ENCODE measurements around the gene BSCL2. TPM values are rescaled to one million over a fixed set of nuclear protein-coding genes. Genes with fewer than 3 reads are reported as not detected.
"Not testable (repeated sequence)": the region's sequence is repeated elsewhere in the genome, so short reads cannot be mapped to it uniquely, and the experiment has no call there.

Gene BSCL2
- total and polyA plus RNA-seq, 2 of the 13 experiments (the other 11 are each of a cell fraction or from before 2014, with no cell fraction given) = 19.5 to 21.1 TPM

DNA sequence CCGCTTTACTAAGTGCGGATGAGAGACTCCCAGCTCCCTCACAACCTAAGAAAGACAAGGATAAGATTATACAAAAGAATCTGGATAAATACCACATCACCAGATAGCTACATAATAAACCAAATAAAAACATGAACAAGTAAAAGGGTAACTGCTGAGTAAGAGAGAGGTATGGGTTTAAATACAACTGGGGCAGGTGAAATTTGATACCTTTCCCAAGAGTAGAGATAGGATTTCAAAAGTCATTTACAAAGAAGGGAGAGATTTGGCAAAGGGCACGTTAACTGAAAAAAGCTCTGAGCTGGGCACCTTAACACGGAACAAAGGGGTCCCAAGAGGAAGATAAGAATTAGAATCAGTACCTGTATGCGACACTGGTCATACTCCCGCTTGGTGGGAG lies 30.1 kb downstream of the BSCL2 start:
- CTCF ChIA-PET (ENCODE audit: low intra/inter-chr PET ratio, low total read pairs) = no interaction called here

DNA sequence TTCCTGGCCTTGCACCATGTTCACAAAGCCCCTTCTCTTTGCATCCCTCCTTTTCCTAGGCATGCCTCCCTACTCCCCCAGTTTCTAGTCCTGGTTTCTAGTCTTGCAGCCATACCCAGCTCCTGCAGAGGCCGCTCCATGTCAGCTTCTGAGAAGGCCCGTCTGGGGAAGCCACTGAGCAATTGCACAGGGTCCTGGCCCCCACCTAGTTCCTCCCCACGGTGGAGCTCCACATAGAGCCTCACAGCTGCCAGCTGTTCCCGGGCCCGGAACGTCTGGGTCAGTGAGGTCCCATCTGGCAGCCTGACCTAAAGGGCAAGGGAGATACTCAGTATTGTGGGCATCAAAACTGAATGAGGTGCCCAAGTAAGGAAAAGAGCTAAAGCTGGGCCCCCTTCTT lies 30.5 kb downstream of the BSCL2 start:
- ATAC-seq (no peak), DNase-seq (ENCODE audit: low spot score) (no peak), FAIRE-seq (no peak)
- no peaks in the 10 kb centered on the region for H3K27me3 ChIP-seq (ENCODE audit: control insufficient read depth in 1 of 2, insufficient read depth in 2 of 2, low read length in 2 of 2)
- H3K4me3 ChIP-seq (replicated peaks in 1 of 3; ENCODE audit: insufficient read depth in 1 of 3, low read depth in 2 of 3, low read length in 3 of 3) = no peak overlapping the region
- H3K79me2 ChIP-seq (ENCODE audit: insufficient read depth, low read length) = peaks cover 21% of the 10 kb centered on the region
- TF ChIP-seq STAG1 (CRISPR knock-in tag; IDR thresholded peaks at IDR 0.05) = 0 out of 2 replicates have a peak, but pooled peaks have one; percentile 8
- TF ChIP-seq ZC3H4 (CRISPR knock-in tag; IDR thresholded peaks at IDR 0.05; ENCODE audit: borderline replicate concordance) = no peak
- 0 out of 4 replicates have a peak, but pooled peaks of 1 of the 2 experiments have one; percentile 12 for TF ChIP-seq POLR2A (IDR thresholded peaks at IDR 0.05; ENCODE audit: insufficient read depth in 1 of 2, low read depth in 2 of 2, low read length in 2 of 2)
- 82% methylated on average over 6 of the region's 6 CpGs for WGBS (ENCODE audit: low lambda C conversion rate)
- intact Hi-C loops (cut with micrococcal nuclease; ENCODE audit: unreplicated experiment) (no loop called here), in situ Hi-C loops (cut with HindIII; ENCODE audit: extremely low pct_ligation_motif_present, low pct_unique_long_range_greater_than_20kb) (no loop called here)
- no peak overlapping the region for H3K9ac ChIP-seq (ENCODE audit: insufficient read depth, low read depth, low read length)
- CTCF ChIA-PET (ENCODE audit: low intra/inter-chr PET ratio, low total read pairs) = no interaction called here
- no peak overlapping the region for H3K27ac ChIP-seq (ENCODE audit: extremely low read length, insufficient read depth, low read length)
- POLR2A ChIA-PET = interaction anchor here (1.1 to 5.4 kb wide), 4 partner anchors 10 to 86 kb away, joined by 4 to 64 read pairs (median 6); partner anchors contain the start of genes C11orf98, CSKMT, INTS5 and TUT1
- no peak overlapping the region for H3K4me2 ChIP-seq (ENCODE audit: low read depth, low read length)
- peaks cover 0 to 7% of the 10 kb centered on the region in 2 experiments; a peak in 1 of 5 replicates for H3K36me3 ChIP-seq (replicated peaks in 1 of 2; ENCODE audit: control insufficient read depth in 1 of 2, insufficient read depth in 2 of 2, low read length in 2 of 2)
- BruUV-seq (replicated peaks) = no TSS peak
- H3K4me1 ChIP-seq (ENCODE audit: insufficient read depth, low read length) = peaks cover 53% of the 10 kb centered on the region
- H2AFZ ChIP-seq (ENCODE audit: low read length) = no peak overlapping the region
- H4K20me1 ChIP-seq (ENCODE audit: insufficient read depth, low read length) = no peaks in the 10 kb centered on the region
- H3K9me3 ChIP-seq (ENCODE audit: low read length) = no peaks in the 10 kb centered on the region

More for the DNA sequence above, 30.1 kb downstream of the BSCL2 start:
- no TSS peak for BruUV-seq (replicated peaks)
- intact Hi-C loops (cut with micrococcal nuclease; ENCODE audit: unreplicated experiment) (no loop called here), in situ Hi-C loops (cut with HindIII; ENCODE audit: extremely low pct_ligation_motif_present, low pct_unique_long_range_greater_than_20kb) (no loop called here)
- Histone ChIP-seq H3K27ac (ENCODE audit: extremely low read length, insufficient read depth, low read length) (no peak overlapping the region), H3K36me3 (replicated peaks in 1 of 2; ENCODE audit: control insufficient read depth in 1 of 2, insufficient read depth in 2 of 2, low read length in 2 of 2) (peaks cover 0 to 7% of the 10 kb centered on the region in 2 experiments; a peak in 1 of 5 replicates), H3K4me1 (ENCODE audit: insufficient read depth, low read length) (peaks cover 53% of the 10 kb centered on the region), H2AFZ (ENCODE audit: low read length) (no peak overlapping the region), H3K27me3 (ENCODE audit: control insufficient read depth in 1 of 2, insufficient read depth in 2 of 2, low read length in 2 of 2) (no peaks in the 10 kb centered on the region), H3K79me2 (ENCODE audit: insufficient read depth, low read length) (peaks cover 16% of the 10 kb centered on the region), H3K9me3 (ENCODE audit: low read length) (no peaks in the 10 kb centered on the region), H3K4me2 (ENCODE audit: low read depth, low read length) (peak overlapping the region; percentile 98; the same call in 1 of the 2 replicates), H3K9ac (ENCODE audit: insufficient read depth, low read depth, low read length) (peak overlapping the region; percentile 94; the same call in 1 of the 2 replicates), H3K4me3 (replicated peaks in 1 of 3; ENCODE audit: insufficient read depth in 1 of 3, low read depth in 2 of 3, low read length in 3 of 3) (no peak overlapping the region), H4K20me1 (ENCODE audit: insufficient read depth, low read length) (no peaks in the 10 kb centered on the region)
- ATAC-seq (no peak), FAIRE-seq (no peak), DNase-seq (ENCODE audit: low spot score) (no peak)
- 95% methylated on average over 6 of the region's 6 CpGs for WGBS (ENCODE audit: low lambda C conversion rate)
- POLR2A ChIA-PET = interaction anchor here (1.1 to 5.4 kb wide), 4 partner anchors 10 to 86 kb away, joined by 4 to 64 read pairs (median 6); partner anchors contain the start of genes C11orf98, CSKMT, INTS5 and TUT1
- TF ChIP-seq SIX1 (CRISPR knock-in tag; IDR thresholded peaks at IDR 0.05; ENCODE audit: borderline replicate concordance) (peak; percentile 42; the same call in 1 of the 2 replicates), MBNL3 (CRISPR knock-in tag; conservative IDR thresholded peaks at IDR 0.05) (no peak)

DNA sequence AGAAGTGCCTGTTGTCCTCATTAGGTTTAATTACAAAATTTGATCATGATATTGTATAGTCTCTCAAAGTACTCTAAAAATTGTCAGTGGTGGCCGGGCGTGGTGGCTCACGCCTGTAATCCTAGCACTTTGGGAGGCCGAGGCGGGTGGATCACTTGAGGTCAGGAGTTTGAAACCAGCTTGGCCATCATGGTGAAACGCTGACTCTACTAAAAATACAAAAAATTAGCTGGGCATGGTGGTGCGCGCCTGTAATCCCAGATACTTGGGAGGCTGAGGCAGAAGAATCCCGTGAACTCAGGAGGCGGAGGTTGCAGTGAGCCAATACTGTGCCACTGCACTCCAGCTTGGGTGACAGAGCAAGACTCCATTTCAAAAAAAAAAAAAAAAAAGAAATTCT lies 31.8 kb downstream of the BSCL2 start:
- H3K27ac ChIP-seq (ENCODE audit: extremely low read length, insufficient read depth, low read length); FAIRE-seq; intact Hi-C loops (cut with micrococcal nuclease; ENCODE audit: unreplicated experiment); in situ Hi-C loops (cut with HindIII; ENCODE audit: extremely low pct_ligation_motif_present, low pct_unique_long_range_greater_than_20kb); ATAC-seq; CTCF ChIA-PET (ENCODE audit: low intra/inter-chr PET ratio, low total read pairs); H3K27me3 ChIP-seq (ENCODE audit: control insufficient read depth in 1 of 2, insufficient read depth in 2 of 2, low read length in 2 of 2); BruUV-seq (replicated peaks); H2AFZ ChIP-seq (ENCODE audit: low read length); H3K9me3 ChIP-seq (ENCODE audit: low read length); H3K36me3 ChIP-seq (replicated peaks in 1 of 2; ENCODE audit: control insufficient read depth in 1 of 2, insufficient read depth in 2 of 2, low read length in 2 of 2); H3K4me3 ChIP-seq (replicated peaks in 1 of 3; ENCODE audit: insufficient read depth in 1 of 3, low read depth in 2 of 3, low read length in 3 of 3); H4K20me1 ChIP-seq (ENCODE audit: insufficient read depth, low read length); H3K4me2 ChIP-seq (ENCODE audit: low read depth, low read length); DNase-seq (ENCODE audit: low spot score); H3K9ac ChIP-seq (ENCODE audit: insufficient read depth, low read depth, low read length): not testable (repeated sequence)
- Histone ChIP-seq H3K4me1 (ENCODE audit: insufficient read depth, low read length) (peaks cover 49% of the 10 kb centered on the region), H3K79me2 (ENCODE audit: insufficient read depth, low read length) (peaks cover 29% of the 10 kb centered on the region)
- POLR2A ChIA-PET = interaction anchor here (1.8 to 5.4 kb wide), 4 partner anchors 8 to 84 kb away, joined by 5 to 64 read pairs (median 6); partner anchors contain the start of genes C11orf98, CSKMT, HNRNPUL2 and TUT1
- WGBS (ENCODE audit: low lambda C conversion rate) = 98% methylated on average over 10 of the region's 10 CpGs

All from HepG2 (cell line).